Immature natural killer cell (primary cell): ENCODE results near the gene TNNT2. TPM values are rescaled to one million over a fixed set of nuclear protein-coding genes. Genes with fewer than 3 reads are reported as not detected.

Experiments used
- DNase-seq, 3 donors: peaks; one replicate each; pipeline ENCODE4 v3.0.0; 2022; ENCODE audit warnings: mixed read lengths in 1 of 3
- H3K27ac Mint-ChIP-seq, 6 donors: one replicate each; pipeline ENCODE4 v1.8.0; 2020; ENCODE audit warnings: mixed read lengths in 6 of 6, mild to moderate bottlenecking in 5 of 6, inconsistent platforms in 4 of 6, moderate library complexity in 3 of 6
- H3K27me3 Mint-ChIP-seq, 3 donors: one replicate each; pipeline ENCODE4 v1.8.0; 2020 to 2021; ENCODE audit warnings: low read depth in 3 of 3, mild to moderate bottlenecking in 3 of 3, mixed read lengths in 3 of 3, moderate library complexity in 3 of 3, inconsistent platforms in 1 of 3
- H3K36me3 Mint-ChIP-seq, 3 donors: one replicate each; pipeline ENCODE4 v1.8.0; 2020; ENCODE audit warnings: mixed read lengths in 3 of 3, inconsistent platforms in 2 of 3, mild to moderate bottlenecking in 2 of 3
- H3K4me1 Mint-ChIP-seq, 2 donors: one replicate each; pipeline ENCODE4 v1.8.0; 2020; ENCODE audit warnings: inconsistent platforms in 2 of 2, mild to moderate bottlenecking in 2 of 2, mixed read lengths in 2 of 2, moderate library complexity in 1 of 2
- H3K4me3 Mint-ChIP-seq, 5 donors: one replicate each; pipeline ENCODE4 v1.8.0; 2020; ENCODE audit warnings: mild to moderate bottlenecking in 5 of 5, mixed read lengths in 5 of 5, inconsistent platforms in 3 of 5, moderate library complexity in 3 of 5
- H3K9me3 Mint-ChIP-seq, 6 donors: one replicate each; pipeline ENCODE4 v1.8.0; 2020; ENCODE audit warnings: mild to moderate bottlenecking in 6 of 6, mixed read lengths in 6 of 6, inconsistent platforms in 4 of 6, moderate library complexity in 3 of 6
- polyA plus RNA-seq, 3 donors: library from polyadenylated mRNA; unstranded; fragments of 300-500 nt; fragmentation: Illumina TruSeq; gene quantifications; one replicate each; pipeline ENCODE4 v1.2.3, GENCODE V29; 2021

Gene TNNT2
- polyA plus RNA-seq, 3 donors from 2014 or later, result not detected

GRCh38 chr1:201336711-201337450, 40.6 kb downstream of the TNNT2 start:
- H3K9me3 Mint-ChIP-seq, result no peaks in the 10 kb centered on the region
- DNase-seq, result no peak
- H3K4me1 Mint-ChIP-seq, result no peaks in the 10 kb centered on the region
- H3K4me3 Mint-ChIP-seq, result no peak overlapping the region
- no peaks in the 10 kb centered on the region for H3K36me3 Mint-ChIP-seq
- H3K27ac Mint-ChIP-seq, result peak overlapping the region in 1 of 6 donors; percentile 14
- peaks cover 3 to 5% (median 4%) of the 10 kb centered on the region in 3 donors for H3K27me3 Mint-ChIP-seq

DNA sequence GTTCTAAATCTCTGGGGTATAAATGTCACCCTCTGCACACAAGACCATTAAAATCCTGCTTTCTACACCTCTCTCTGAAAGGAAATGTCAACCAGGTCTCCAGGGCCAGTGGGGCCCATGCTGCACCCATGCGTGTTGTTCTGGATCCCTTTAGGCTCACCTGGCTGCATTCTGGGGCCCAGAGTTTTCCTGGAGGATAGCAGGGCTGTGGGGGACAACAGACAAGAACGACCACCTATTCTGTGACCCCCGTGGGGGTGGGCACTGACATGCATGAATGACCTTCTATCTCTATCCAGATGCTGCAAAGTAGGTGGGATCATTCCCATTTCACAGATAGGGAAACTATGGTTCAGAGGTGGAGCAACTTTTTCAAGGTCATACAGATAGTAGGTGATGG, 41.6 kb downstream of the TNNT2 start:
- Mint-ChIP-seq H3K9me3 (no peaks in the 10 kb centered on the region), H3K27ac (no peak overlapping the region), H3K4me3 (no peak overlapping the region), H3K36me3 (no peaks in the 10 kb centered on the region), H3K4me1 (no peaks in the 10 kb centered on the region), H3K27me3 (peaks cover 0 to 5% (median 3%) of the 10 kb centered on the region in 3 donors)
- DNase-seq, result no peak

- no peak overlapping the region for H3K27ac Mint-ChIP-seq
- H3K36me3 Mint-ChIP-seq, result no peaks in the 10 kb centered on the region
- H3K27me3 Mint-ChIP-seq, result peaks cover 0 to 5% (median 3%) of the 10 kb centered on the region in 3 donors
- H3K4me3 Mint-ChIP-seq, result no peak overlapping the region
- DNase-seq, result no peak
- no peaks in the 10 kb centered on the region for H3K9me3 Mint-ChIP-seq
- H3K4me1 Mint-ChIP-seq, result no peaks in the 10 kb centered on the region
These were observed 42.2 kb downstream of the TNNT2 start for GRCh38 chr1:201335174-201335870.

- H3K4me3 Mint-ChIP-seq, result no peak overlapping the region
- no peak for DNase-seq
- H3K4me1 Mint-ChIP-seq, result no peaks in the 10 kb centered on the region
- H3K36me3 Mint-ChIP-seq, result no peaks in the 10 kb centered on the region
- H3K27me3 Mint-ChIP-seq, result peaks cover 0 to 2% (median 2%) of the 10 kb centered on the region in 3 donors
- H3K27ac Mint-ChIP-seq, result no peak overlapping the region
- no peaks in the 10 kb centered on the region for H3K9me3 Mint-ChIP-seq
These were observed 42.9 kb downstream of the TNNT2 start for GRCh38 chr1:201334325-201335173.

GRCh38 chr1:201332616-201333335, 44.7 kb downstream of the TNNT2 start:
- Mint-ChIP-seq H3K27ac (no peak overlapping the region), H3K27me3 (peaks cover 0 to 3% (median 1%) of the 10 kb centered on the region in 3 donors), H3K4me1 (no peaks in the 10 kb centered on the region), H3K4me3 (no peak overlapping the region), H3K9me3 (no peaks in the 10 kb centered on the region), H3K36me3 (no peaks in the 10 kb centered on the region)
- DNase-seq, result no peak

- H3K9me3 Mint-ChIP-seq, result no peaks in the 10 kb centered on the region
- DNase-seq, result no peak
- H3K36me3 Mint-ChIP-seq, result no peaks in the 10 kb centered on the region
- H3K4me3 Mint-ChIP-seq, result no peak overlapping the region
- H3K27ac Mint-ChIP-seq, result no peak overlapping the region
- no peaks in the 10 kb centered on the region for H3K4me1 Mint-ChIP-seq
- H3K27me3 Mint-ChIP-seq, result peaks cover 0 to 3% (median 2%) of the 10 kb centered on the region in 3 donors
These were observed 45.5 kb downstream of the TNNT2 start for GRCh38 chr1:201332021-201332420.

- no peak for DNase-seq
- Mint-ChIP-seq H3K9me3 (no peaks in the 10 kb centered on the region), H3K4me3 (no peak overlapping the region), H3K27me3 (peaks cover 0 to 5% (median 3%) of the 10 kb centered on the region in 3 donors), H3K4me1 (no peaks in the 10 kb centered on the region), H3K36me3 (no peaks in the 10 kb centered on the region), H3K27ac (no peak overlapping the region)
These were observed 46.3 kb downstream of the TNNT2 start for GRCh38 chr1:201331166-201331565.

- no peak overlapping the region for H3K4me3 Mint-ChIP-seq
- no peaks in the 10 kb centered on the region for H3K9me3 Mint-ChIP-seq
- DNase-seq, result no peak
- H3K27ac Mint-ChIP-seq, result no peak overlapping the region
- H3K36me3 Mint-ChIP-seq, result no peaks in the 10 kb centered on the region
- H3K4me1 Mint-ChIP-seq, result no peaks in the 10 kb centered on the region
- peaks cover 0 to 5% (median 3%) of the 10 kb centered on the region in 3 donors for H3K27me3 Mint-ChIP-seq
These were observed 46.9 kb downstream of the TNNT2 start for GRCh38 chr1:201330541-201330940.

- no peak overlapping the region for H3K27ac Mint-ChIP-seq
- no peak for DNase-seq
- H3K27me3 Mint-ChIP-seq, result peaks cover 0 to 5% (median 3%) of the 10 kb centered on the region in 3 donors
- no peaks in the 10 kb centered on the region for H3K4me1 Mint-ChIP-seq
- no peak overlapping the region for H3K4me3 Mint-ChIP-seq
- H3K9me3 Mint-ChIP-seq, result no peaks in the 10 kb centered on the region
- no peaks in the 10 kb centered on the region for H3K36me3 Mint-ChIP-seq
These were observed 47.7 kb downstream of the TNNT2 start for GRCh38 chr1:201329801-201330200.

GRCh38 chr1:201329286-201329685, 48.2 kb downstream of the TNNT2 start:
- no peak for DNase-seq
- H3K27ac Mint-ChIP-seq, result no peak overlapping the region
- H3K9me3 Mint-ChIP-seq, result no peaks in the 10 kb centered on the region
- no peaks in the 10 kb centered on the region for H3K36me3 Mint-ChIP-seq
- no peak overlapping the region for H3K4me3 Mint-ChIP-seq
- H3K4me1 Mint-ChIP-seq, result no peaks in the 10 kb centered on the region
- peaks cover 0 to 5% (median 3%) of the 10 kb centered on the region in 3 donors for H3K27me3 Mint-ChIP-seq

DNA sequence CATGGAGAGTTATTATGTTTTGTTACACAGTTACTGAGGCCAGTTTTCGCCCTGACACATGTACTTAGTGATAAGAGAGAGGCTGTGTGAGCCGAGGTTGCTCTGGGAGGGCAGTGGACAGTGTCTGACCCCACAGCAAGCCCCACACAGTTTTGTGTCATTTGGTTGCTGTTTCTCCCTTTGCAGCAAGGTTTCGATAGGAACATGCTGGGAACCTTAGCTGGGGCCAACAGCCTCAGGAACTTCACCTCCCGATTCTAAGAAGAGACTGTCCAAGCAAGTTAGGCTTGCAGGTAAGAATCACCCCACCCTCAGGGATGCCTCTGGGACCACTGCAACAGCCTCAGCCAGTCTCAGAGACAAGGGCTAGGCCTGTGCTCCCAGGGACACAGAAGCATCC, 48.9 kb downstream of the TNNT2 start:
- Mint-ChIP-seq H3K27me3 (peaks cover 0 to 4% (median 3%) of the 10 kb centered on the region in 3 donors), H3K4me3 (no peak overlapping the region), H3K4me1 (no peaks in the 10 kb centered on the region), H3K27ac (no peak overlapping the region), H3K9me3 (no peaks in the 10 kb centered on the region), H3K36me3 (no peaks in the 10 kb centered on the region)
- DNase-seq, result no peak

GRCh38 chr1:201327687-201328240, 49.7 kb downstream of the TNNT2 start:
- Mint-ChIP-seq H3K27ac (no peak overlapping the region), H3K9me3 (no peaks in the 10 kb centered on the region), H3K27me3 (peaks cover 0 to 4% (median 3%) of the 10 kb centered on the region in 3 donors), H3K36me3 (no peaks in the 10 kb centered on the region), H3K4me1 (no peaks in the 10 kb centered on the region), H3K4me3 (no peak overlapping the region)
- DNase-seq, result no peak

- H3K27ac Mint-ChIP-seq, result no peak overlapping the region
- H3K27me3 Mint-ChIP-seq, result peaks cover 0 to 4% (median 3%) of the 10 kb centered on the region in 3 donors
- no peaks in the 10 kb centered on the region for H3K9me3 Mint-ChIP-seq
- no peaks in the 10 kb centered on the region for H3K4me1 Mint-ChIP-seq
- H3K4me3 Mint-ChIP-seq, result no peak overlapping the region
- DNase-seq, result no peak
- no peaks in the 10 kb centered on the region for H3K36me3 Mint-ChIP-seq
These were observed 50.8 kb downstream of the TNNT2 start for GRCh38 chr1:201326710-201327109.
